DND-41 (cell line): ENCODE data around the gene MFRP.

ENCODE experiments used
- ATAC-seq: fragments of 200-7000 bp; cut with Tn5 transposase; 3 replicates; pipeline ENCODE4 v1.9.1; 2021; ENCODE audit warnings: low read depth; ENCODE audit not compliant: insufficient read depth
- DNase-seq: peaks from one replicate; pipeline ENCODE4 v3.0.0-alpha.2; 2020
- H2AFZ ChIP-seq: 2 replicates; pipeline ENCODE4 v1.6.0; 2012; ENCODE audit warnings: low read depth, low read length
- H3K27ac ChIP-seq: 2 replicates; pipeline ENCODE4 v1.5.1; 2012; ENCODE audit warnings: low read length, inconsistent platforms
- H3K27me3 ChIP-seq: fragments of 200-600 bp; sonication (generic); 2 replicates; pipeline ENCODE4 v1.6.0; 2012; ENCODE audit warnings: low read length, mild to moderate bottlenecking, inconsistent platforms; ENCODE audit not compliant: insufficient read depth, poor library complexity
- H3K36me3 ChIP-seq: 2 replicates; pipeline ENCODE4 v1.5.1; 2012; ENCODE audit warnings: low read length, inconsistent platforms; ENCODE audit not compliant: insufficient read depth
- H3K4me1 ChIP-seq: 2 replicates; pipeline ENCODE4 v1.5.1; 2012; ENCODE audit warnings: mild to moderate bottlenecking, low read length; ENCODE audit not compliant: insufficient read depth
- H3K4me2 ChIP-seq: 2 replicates; pipeline ENCODE4 v1.6.0; 2012; ENCODE audit warnings: mild to moderate bottlenecking, moderate library complexity, low read length, inconsistent platforms; ENCODE audit not compliant: insufficient read depth
- H3K4me3 ChIP-seq, 2 experiments: fragments of 200-600 bp in 1 of 2; shearing (Covaris generic) in 1 of 2; 2 replicates each; pipeline ENCODE4 v1.5.1; 2012 to 2016; ENCODE audit warnings: inconsistent platforms in 2 of 2, low read length in 2 of 2, mild to moderate bottlenecking in 2 of 2, low read depth in 1 of 2, moderate library complexity in 1 of 2
- H3K79me2 ChIP-seq: 2 replicates; pipeline ENCODE4 v1.6.0; 2012; ENCODE audit warnings: low read length, inconsistent platforms; ENCODE audit not compliant: insufficient read depth
- H3K9ac ChIP-seq: 2 replicates; pipeline ENCODE4 v1.6.0; 2012; ENCODE audit warnings: low read depth, mild to moderate bottlenecking, inconsistent platforms, low read length, moderate library complexity
- H3K9me3 ChIP-seq: 2 replicates; pipeline ENCODE4 v1.5.1; 2012; ENCODE audit warnings: low read length, moderate library complexity, mild to moderate bottlenecking, inconsistent platforms; ENCODE audit not compliant: insufficient read depth, severe bottlenecking
- H4K20me1 ChIP-seq: 2 replicates; pipeline ENCODE4 v1.6.0; 2012; ENCODE audit warnings: low read length; ENCODE audit not compliant: insufficient read depth
- CTCF ChIP-seq: IDR thresholded peaks from 2 replicates; pipeline ENCODE4 v1.5.1; 2012; ENCODE audit warnings: borderline replicate concordance, low read length, moderate library complexity, mild to moderate bottlenecking; ENCODE audit not compliant: poor library complexity, severe bottlenecking; ENCODE audit errors: extremely low read depth
- EZH2 ChIP-seq: IDR thresholded peaks from 3 replicates; pipeline ENCODE4 v1.6.1; 2012; ENCODE audit warnings: borderline replicate concordance, low read depth, mild to moderate bottlenecking, moderate library complexity, low read length, inconsistent platforms; ENCODE audit not compliant: severe bottlenecking

The MFRP gene

GRCh38 chr11:119337581-119338317, 8.8 kb downstream of the MFRP start:
- peaks cover 41% of the 10 kb centered on the region for H3K4me1 ChIP-seq
- DNase-seq (peak; percentile 36), ATAC-seq (peak; percentile 5; the same call in 1 of the 3 replicates)
- no peak overlapping the region for H3K27ac ChIP-seq
- H3K4me2 ChIP-seq = peak overlapping the region; percentile 26
- no peak overlapping the region for H2AFZ ChIP-seq
- H3K4me3 ChIP-seq = 0 out of 4 replicates have a peak overlapping the region, but pooled peaks of 1 of the 2 experiments have one; percentile 5
- H3K79me2 ChIP-seq = peaks cover 32% of the 10 kb centered on the region
- H3K36me3 ChIP-seq = peaks cover 29% of the 10 kb centered on the region
- peaks cover 9% of the 10 kb centered on the region; the same call in 1 of the 2 replicates for H4K20me1 ChIP-seq
- H3K27me3 ChIP-seq = no peaks in the 10 kb centered on the region
- no peak for TF ChIP-seq EZH2
- TF ChIP-seq CTCF = no peak
- H3K9me3 ChIP-seq = no peaks in the 10 kb centered on the region
- no peak overlapping the region for H3K9ac ChIP-seq

- Histone ChIP-seq H3K36me3 (peaks cover 29% of the 10 kb centered on the region), H2AFZ (no peak overlapping the region), H3K27ac (no peak overlapping the region), H3K4me3 (no peak overlapping the region), H3K79me2 (peaks cover 32% of the 10 kb centered on the region), H3K4me2 (peak overlapping the region; percentile 96; the same call in 1 of the 2 replicates), H3K9ac (no peak overlapping the region), H4K20me1 (peaks cover 9% of the 10 kb centered on the region; the same call in 1 of the 2 replicates), H3K27me3 (no peaks in the 10 kb centered on the region), H3K4me1 (peaks cover 41% of the 10 kb centered on the region), H3K9me3 (no peaks in the 10 kb centered on the region)
- no peak for ATAC-seq
- TF ChIP-seq CTCF (no peak), EZH2 (no peak)
- no peak for DNase-seq
These were observed 9.6 kb downstream of the MFRP start for GRCh38 chr11:119336744-119337469.

- peak overlapping the region; percentile 81; the same call in 1 of the 2 replicates for H3K9ac ChIP-seq
- H2AFZ ChIP-seq = no peak overlapping the region
- no peaks in the 10 kb centered on the region for H3K9me3 ChIP-seq
- H3K4me2 ChIP-seq = peak overlapping the region; percentile 96
- peaks cover 32% of the 10 kb centered on the region for H3K79me2 ChIP-seq
- TF ChIP-seq CTCF (no peak), EZH2 (no peak)
- peaks cover 29% of the 10 kb centered on the region for H3K36me3 ChIP-seq
- DNase-seq (no peak), ATAC-seq (no peak)
- no peaks in the 10 kb centered on the region for H3K27me3 ChIP-seq
- H4K20me1 ChIP-seq = peaks cover 9% of the 10 kb centered on the region; the same call in 1 of the 2 replicates
- peaks cover 41% of the 10 kb centered on the region for H3K4me1 ChIP-seq
- H3K4me3 ChIP-seq = peak overlapping the region in 1 of 2 experiments; percentile 80; a peak in 3 of 4 replicates
- H3K27ac ChIP-seq = peak overlapping the region; percentile 80; the same call in 1 of the 2 replicates
These were observed 10.6 kb downstream of the MFRP start for GRCh38 chr11:119335655-119336543.
